Peyer's patch (tissue), 4 donors: Measurements from ENCODE around the gene ABRAXAS1.

Experiments used
- POLR2A ChIP-seq, 2 donors: fragments of 450-650 bp; IDR thresholded peaks; one replicate each; pipeline ENCODE4 v1.5.1; 2017; ENCODE audit warnings: antibody characterized with exemption in 2 of 2, mild to moderate bottlenecking in 2 of 2, moderate library complexity in 2 of 2
- TF ChIP-seq, protein P1 (sequence below), 6 experiments: fragments of 450-650 bp in 4 of 6; fragments of 200-600 bp in 2 of 6; sonication (generic) in 1 of 6; IDR thresholded peaks; one replicate each; pipeline ENCODE4 v1.5.1; 2017 to 2019; ENCODE audit warnings: antibody characterized with exemption in 6 of 6, mild to moderate bottlenecking in 3 of 6, moderate library complexity in 1 of 6

DNA sequence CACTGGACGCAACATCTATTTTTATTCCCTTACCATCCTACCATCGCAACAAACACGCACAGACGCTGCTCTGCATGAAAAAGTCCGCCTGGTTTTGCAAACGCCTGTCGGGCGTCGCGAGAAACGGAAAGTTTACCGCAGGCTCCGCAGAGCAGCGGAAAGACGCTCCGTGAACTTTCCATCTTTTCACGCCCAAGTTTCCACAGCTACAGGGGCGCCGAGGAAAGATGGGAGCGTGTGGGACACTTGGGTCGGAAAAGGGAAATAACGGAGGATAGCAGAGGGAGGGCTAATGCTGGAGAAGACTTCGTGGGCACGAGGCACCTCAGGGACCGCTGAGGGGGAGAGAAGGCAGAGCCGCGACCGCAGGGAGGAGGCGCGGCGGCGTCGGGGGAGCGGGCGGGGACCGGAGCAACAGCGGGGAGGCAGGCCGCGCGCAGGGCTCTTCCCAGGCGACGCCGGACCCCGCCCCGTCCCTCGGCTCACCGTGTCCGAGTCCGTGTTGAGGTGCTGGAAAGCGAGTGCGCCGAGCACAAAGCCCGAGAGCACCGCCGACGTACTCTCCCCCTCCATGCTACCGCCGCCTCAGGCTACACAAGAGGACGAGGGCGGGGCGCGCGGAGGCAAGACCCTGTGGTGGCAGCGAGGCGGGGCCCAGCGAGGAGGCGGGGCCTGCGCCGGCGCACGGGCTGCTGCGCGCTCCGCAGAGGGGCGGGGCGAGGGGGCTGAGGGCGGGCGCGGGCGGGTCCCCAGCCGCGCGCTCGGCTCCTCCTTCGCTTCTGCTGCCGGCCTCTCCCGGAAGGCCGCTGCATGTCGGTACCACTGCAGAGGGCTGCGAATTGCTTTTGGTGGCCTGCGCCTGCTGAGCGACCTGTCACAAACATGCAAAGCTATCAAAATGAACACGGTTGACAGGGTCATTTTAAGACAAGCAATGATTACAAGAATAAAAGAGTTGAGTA lies at the start of gene ABRAXAS1:
- TF ChIP-seq, protein P1, sequence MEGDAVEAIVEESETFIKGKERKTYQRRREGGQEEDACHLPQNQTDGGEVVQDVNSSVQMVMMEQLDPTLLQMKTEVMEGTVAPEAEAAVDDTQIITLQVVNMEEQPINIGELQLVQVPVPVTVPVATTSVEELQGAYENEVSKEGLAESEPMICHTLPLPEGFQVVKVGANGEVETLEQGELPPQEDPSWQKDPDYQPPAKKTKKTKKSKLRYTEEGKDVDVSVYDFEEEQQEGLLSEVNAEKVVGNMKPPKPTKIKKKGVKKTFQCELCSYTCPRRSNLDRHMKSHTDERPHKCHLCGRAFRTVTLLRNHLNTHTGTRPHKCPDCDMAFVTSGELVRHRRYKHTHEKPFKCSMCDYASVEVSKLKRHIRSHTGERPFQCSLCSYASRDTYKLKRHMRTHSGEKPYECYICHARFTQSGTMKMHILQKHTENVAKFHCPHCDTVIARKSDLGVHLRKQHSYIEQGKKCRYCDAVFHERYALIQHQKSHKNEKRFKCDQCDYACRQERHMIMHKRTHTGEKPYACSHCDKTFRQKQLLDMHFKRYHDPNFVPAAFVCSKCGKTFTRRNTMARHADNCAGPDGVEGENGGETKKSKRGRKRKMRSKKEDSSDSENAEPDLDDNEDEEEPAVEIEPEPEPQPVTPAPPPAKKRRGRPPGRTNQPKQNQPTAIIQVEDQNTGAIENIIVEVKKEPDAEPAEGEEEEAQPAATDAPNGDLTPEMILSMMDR (IDR thresholded peaks at IDR 0.05) = no peak
- peak; percentile 67 to 83 for TF ChIP-seq POLR2A (IDR thresholded peaks at IDR 0.05)
